Pancreas (tissue), 10 donors: Measurements from ENCODE around the gene PCGF6. TPM values are rescaled to one million over a fixed set of nuclear protein-coding genes. Genes with fewer than 3 reads are reported as not detected.

Source experiments
- ATAC-seq, 4 donors: fragments of 200-7000 bp; cut with Tn5 transposase; one replicate each; pipeline versions ENCODE4 v1.8.0 to v1.9.1; 2020; ENCODE audit warnings: mild to moderate bottlenecking in 4 of 4, moderate library complexity in 4 of 4
- DNase-seq, 6 donors: peaks; one replicate each; pipeline ENCODE4 v3.0.0-alpha.2; 2020
- FAIRE-seq: peaks from 2 replicates; lab custom pipeline; 2012; peaks lifted over from hg19 to GRCh38; lab: Jason Lieb, UNC
- H3K27ac ChIP-seq, 4 donors: fragments of 200-600 bp; sonication (generic); 1 replicate in 3 of 4; 2 replicates in 1 of 4; pipeline versions ENCODE4 v1.5.0 to v1.8.0; 2020
- H3K27me3 ChIP-seq, 4 donors: fragments of 200-600 bp; one replicate each; pipeline ENCODE4 v1.8.0; 2021
- H3K36me3 ChIP-seq, 3 donors: fragments of 200-600 bp; sonication (generic) in 1 of 3; one replicate each; pipeline versions ENCODE4 v1.5.0 to v1.8.0; 2020 to 2021
- H3K4me1 ChIP-seq, 3 donors: fragments of 200-600 bp; one replicate each; pipeline ENCODE4 v1.8.0; 2021
- H3K4me3 ChIP-seq, 4 donors: fragments of 200-600 bp; sonication (generic) in 2 of 4; one replicate each; pipeline versions ENCODE4 v1.5.0 to v1.8.0; 2020 to 2021
- H3K9me3 ChIP-seq, 4 donors: fragments of 200-600 bp; one replicate each; pipeline ENCODE4 v1.8.0; 2021
- WGBS, 2 donors: extraction: QIAGEN DNeasy Blood & Tissue Kit; methylation state at CpG; one replicate each; pipeline ENCODE4 v1.1.7; 2013; 5-methylcytosine and 5-hydroxymethylcytosine counted together
- intact Hi-C, 3 donors: fragments of 100-400 bp; cut with DNase I; formaldehyde crosslinking; loops; one replicate each; pipeline versions ENCODE4 v1.11.1 to v1.14.2; 2022
- polyA plus RNA-seq, 2 donors: library from polyadenylated mRNA; stranded (reverse); fragments of 200-250 nt; gene quantifications; one replicate each; pipeline ENCODE4 v1.2.3, GENCODE V29; 2013
- total RNA-seq, 6 donors: library from RNA; stranded (reverse); fragmentation: NEBNext Ultra II Directional in 4 of 6; extraction: Animal tissue kit (Norgen Biotek cat#: 25700) in 4 of 6; gene quantifications; one replicate each; pipeline versions ENCODE4 v1.2.1 to v1.2.4, GENCODE V29; 2021 to 2023
- TF ChIP-seq, protein P1 (sequence below), 4 donors: fragments of 200-600 bp; sonication (generic) in 3 of 4; IDR thresholded peaks; one replicate each; pipeline versions ENCODE4 v1.5.0 to v1.8.0; 2021; ENCODE audit warnings: antibody characterized with exemption in 4 of 4
- donor health status: healthy with polysubstance abuse.
- donor health status: DM: no; HTN: no; CAD: no; lungs with moderate emphysema.
- donor health status: DM: no; HTN: no; CAD: no.
- donor health status: control.
- donor health status: control.
- donor health status: Bipolar disorder and iron deficiency.
- donor health status: DM: yes; HTN: yes; CAD: no.
- donor health status: DM: no; HTN: no; CAD: no.
- donor health status: DM: no; HTN: no; CAD: no.
- donor health status: DM: yes; HTN: yes; CAD: no.

The PCGF6 gene
- total and polyA plus RNA-seq, 8 donors = 3.8 to 6.7 (median 5.1) TPM

DNA sequence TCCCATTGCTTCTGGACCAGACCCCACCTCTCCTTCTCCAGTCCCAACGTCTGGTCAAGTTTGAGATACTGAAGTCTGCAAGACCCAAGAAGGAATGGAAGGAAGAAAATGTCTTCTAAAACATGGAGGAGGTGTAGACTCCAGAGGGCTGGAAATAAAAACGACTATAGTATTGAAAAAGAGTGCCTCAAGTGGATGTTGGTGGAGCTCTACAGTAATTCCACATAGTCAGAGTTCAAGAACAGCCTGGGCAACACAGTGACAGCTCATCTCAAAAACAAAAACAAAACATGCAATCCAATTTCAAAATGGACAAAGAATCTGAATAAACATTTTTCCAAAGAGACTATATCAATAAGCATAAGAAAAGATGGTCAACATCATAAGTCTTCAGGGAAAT lies 2.3 kb upstream of the PCGF6 start:
- intact Hi-C loops = no loop called here
- no peaks in the 10 kb centered on the region for H3K9me3 ChIP-seq
- peaks cover 0 to 6% (median 0%) of the 10 kb centered on the region in 3 donors for H3K4me1 ChIP-seq
- DNase-seq = no peak
- no peak overlapping the region for H3K27ac ChIP-seq
- H3K27me3 ChIP-seq = no peaks in the 10 kb centered on the region
- no peak for FAIRE-seq
- H3K36me3 ChIP-seq = no peaks in the 10 kb centered on the region
- H3K4me3 ChIP-seq = no peak overlapping the region
- 27 to 35% methylated on average over 2 of the region's 2 CpGs for WGBS, 2 donors
- TF ChIP-seq, protein P1, sequence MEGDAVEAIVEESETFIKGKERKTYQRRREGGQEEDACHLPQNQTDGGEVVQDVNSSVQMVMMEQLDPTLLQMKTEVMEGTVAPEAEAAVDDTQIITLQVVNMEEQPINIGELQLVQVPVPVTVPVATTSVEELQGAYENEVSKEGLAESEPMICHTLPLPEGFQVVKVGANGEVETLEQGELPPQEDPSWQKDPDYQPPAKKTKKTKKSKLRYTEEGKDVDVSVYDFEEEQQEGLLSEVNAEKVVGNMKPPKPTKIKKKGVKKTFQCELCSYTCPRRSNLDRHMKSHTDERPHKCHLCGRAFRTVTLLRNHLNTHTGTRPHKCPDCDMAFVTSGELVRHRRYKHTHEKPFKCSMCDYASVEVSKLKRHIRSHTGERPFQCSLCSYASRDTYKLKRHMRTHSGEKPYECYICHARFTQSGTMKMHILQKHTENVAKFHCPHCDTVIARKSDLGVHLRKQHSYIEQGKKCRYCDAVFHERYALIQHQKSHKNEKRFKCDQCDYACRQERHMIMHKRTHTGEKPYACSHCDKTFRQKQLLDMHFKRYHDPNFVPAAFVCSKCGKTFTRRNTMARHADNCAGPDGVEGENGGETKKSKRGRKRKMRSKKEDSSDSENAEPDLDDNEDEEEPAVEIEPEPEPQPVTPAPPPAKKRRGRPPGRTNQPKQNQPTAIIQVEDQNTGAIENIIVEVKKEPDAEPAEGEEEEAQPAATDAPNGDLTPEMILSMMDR (IDR thresholded peaks at IDR 0.05) = no peak
- no peak for ATAC-seq

DNA sequence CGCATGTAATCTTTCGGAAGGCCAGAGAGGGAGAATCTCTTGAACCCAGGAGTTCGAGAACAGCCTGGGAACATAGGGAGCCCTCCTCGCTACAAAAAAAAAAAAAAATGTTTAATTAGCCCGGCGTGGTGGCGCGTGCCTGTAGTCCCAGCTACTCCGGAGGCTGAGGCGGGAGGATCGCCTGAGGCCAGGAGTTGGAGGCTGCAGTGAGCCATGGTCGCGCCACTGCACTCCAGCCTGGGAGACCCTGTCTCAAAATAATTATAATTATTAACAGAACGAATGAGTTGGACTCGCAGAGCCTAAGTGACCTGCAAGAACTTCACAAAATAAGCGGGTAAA lies 794 bp downstream of the PCGF6 start:
- H3K4me1 ChIP-seq = peaks cover 0 to 6% (median 0%) of the 10 kb centered on the region in 3 donors
- FAIRE-seq (no peak), DNase-seq (no peak), ATAC-seq (no peak)
- H3K36me3 ChIP-seq = peaks cover 0 to 6% (median 0%) of the 10 kb centered on the region in 3 donors
- H3K9me3 ChIP-seq = no peaks in the 10 kb centered on the region
- no peaks in the 10 kb centered on the region for H3K27me3 ChIP-seq
- H3K27ac ChIP-seq = peak overlapping the region; percentile 35 to 69 (median 54)
- peak overlapping the region; percentile 67 to 92 (median 84) for H3K4me3 ChIP-seq
- intact Hi-C loops = no loop called here
- TF ChIP-seq, protein P1 (IDR thresholded peaks at IDR 0.05) = no peak
- 50 to 51% methylated on average over 10 to 16 of the region's 16 CpGs for WGBS, 2 donors

DNA sequence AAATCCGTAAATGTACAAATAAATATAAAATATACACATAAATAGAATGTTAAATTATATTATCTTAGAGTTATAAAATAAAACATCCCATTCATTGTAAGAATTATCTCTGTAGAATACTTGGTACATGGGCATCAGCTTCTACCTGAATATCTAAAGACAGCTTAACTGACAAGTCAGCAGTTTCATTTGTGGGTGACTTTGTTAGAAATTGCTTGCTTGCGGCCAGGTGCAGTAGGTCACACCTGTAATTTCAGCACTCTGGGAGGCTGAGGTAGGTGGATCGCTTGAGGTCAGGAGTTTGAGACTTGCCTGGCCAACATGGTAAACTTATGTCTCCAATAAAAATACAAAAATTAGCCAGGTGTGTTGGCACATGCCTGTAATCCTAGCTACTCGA lies 14.6 kb downstream of the PCGF6 start:
- TF ChIP-seq, protein P1 (IDR thresholded peaks at IDR 0.05) = no peak
- H3K4me3 ChIP-seq = no peak overlapping the region
- no peaks in the 10 kb centered on the region for H3K27me3 ChIP-seq
- no peaks in the 10 kb centered on the region for H3K4me1 ChIP-seq
- FAIRE-seq (no peak), DNase-seq (no peak), ATAC-seq (no peak)
- intact Hi-C loops = no loop called here
- H3K9me3 ChIP-seq = no peaks in the 10 kb centered on the region
- WGBS, 2 donors = 94 to 96% methylated on average over 4 of the region's 4 CpGs
- H3K27ac ChIP-seq = no peak overlapping the region
- H3K36me3 ChIP-seq = no peaks in the 10 kb centered on the region

- DNase-seq (no peak), ATAC-seq (no peak), FAIRE-seq (no peak)
- Histone ChIP-seq H3K9me3 (no peaks in the 10 kb centered on the region), H3K27me3 (no peaks in the 10 kb centered on the region), H3K4me3 (no peak overlapping the region), H3K36me3 (no peaks in the 10 kb centered on the region), H3K4me1 (no peaks in the 10 kb centered on the region), H3K27ac (no peak overlapping the region)
- intact Hi-C loops = no loop called here
- TF ChIP-seq, protein P1 (IDR thresholded peaks at IDR 0.05) = no peak
These were observed 16.4 kb downstream of the PCGF6 start for GRCh38 chr10:103334567-103334966.

DNA sequence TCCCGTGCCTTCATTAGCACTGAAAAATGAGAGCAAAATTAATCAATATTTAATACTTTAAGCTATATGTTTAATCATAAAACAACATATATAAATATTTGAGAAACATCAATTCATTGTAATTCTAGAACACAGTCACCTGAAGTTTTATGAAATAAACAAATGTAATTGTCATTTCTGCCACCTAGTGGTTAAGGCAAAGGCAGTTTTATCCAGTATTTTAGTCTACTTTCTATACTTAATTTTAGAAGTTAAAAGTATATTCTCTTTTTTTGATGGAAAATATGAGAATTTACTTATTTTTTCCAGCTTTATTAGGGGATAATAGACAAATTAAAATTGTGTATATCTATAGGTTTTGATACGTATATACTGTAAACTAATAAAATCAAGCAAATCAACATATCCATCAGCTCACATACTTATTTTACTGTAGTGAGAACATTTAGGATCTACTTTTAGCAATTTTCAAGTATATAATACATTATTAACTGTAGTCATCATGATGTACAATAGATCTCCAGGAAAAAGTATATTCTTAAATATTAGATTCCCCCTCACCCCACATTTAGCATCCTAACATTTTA lies 16.9 kb downstream of the PCGF6 start:
- H3K36me3 ChIP-seq = no peaks in the 10 kb centered on the region
- H3K27ac ChIP-seq = no peak overlapping the region
- TF ChIP-seq, protein P1 (IDR thresholded peaks at IDR 0.05) = peak in 3 of 4 donors; percentile 28 to 39 (median 29)
- no peaks in the 10 kb centered on the region for H3K4me1 ChIP-seq
- FAIRE-seq (peak; percentile 96), ATAC-seq (no peak), DNase-seq (no peak)
- H3K27me3 ChIP-seq = no peaks in the 10 kb centered on the region
- no peak overlapping the region for H3K4me3 ChIP-seq
- WGBS, 2 donors = 81 to 95% methylated on average over 2 of the region's 2 CpGs
- intact Hi-C loops = no loop called here
- H3K9me3 ChIP-seq = no peaks in the 10 kb centered on the region
